H9 (cell line): ENCODE data around the gene PFDN4. TPM values are rescaled to one million over a fixed set of nuclear protein-coding genes. Genes with fewer than 3 reads are reported as not detected.

Experiments
- DNase-seq: peaks from one replicate; pipeline ENCODE4 v3.0.0-alpha.2; 2017
- H2AFZ ChIP-seq: one replicate; pipeline ENCODE4 v1.6.1; 2013; ENCODE audit warnings: mild to moderate bottlenecking, low read length, control low read depth, moderate library complexity
- H2AK5ac ChIP-seq: 2 replicates; pipeline ENCODE4 v1.6.1; 2013; ENCODE audit warnings: low read length, control low read depth, mixed read lengths; ENCODE audit not compliant: insufficient read length
- H2BK120ac ChIP-seq: one replicate; pipeline ENCODE4 v1.6.1; 2013; ENCODE audit warnings: low read depth, mild to moderate bottlenecking, low read length, control low read depth, inconsistent platforms; ENCODE audit not compliant: poor library complexity, severe bottlenecking
- H2BK12ac ChIP-seq: 2 replicates; pipeline ENCODE4 v1.6.1; 2013; ENCODE audit warnings: low read length, control low read depth, mixed read lengths, low read depth; ENCODE audit not compliant: insufficient read length
- H2BK15ac ChIP-seq: 2 replicates; pipeline ENCODE4 v1.6.1; 2013; ENCODE audit warnings: low read depth, low read length, control low read depth
- H2BK20ac ChIP-seq: one replicate; pipeline ENCODE4 v1.6.1; 2013; ENCODE audit warnings: low read depth, mild to moderate bottlenecking, low read length, control low read depth, inconsistent platforms; ENCODE audit not compliant: poor library complexity, severe bottlenecking
- H2BK5ac ChIP-seq: 2 replicates; pipeline ENCODE4 v1.6.1; 2013; ENCODE audit warnings: low read length, control low read depth, mixed read lengths; ENCODE audit not compliant: insufficient read length
- H3K14ac ChIP-seq: 2 replicates; pipeline ENCODE4 v1.6.1; 2013; ENCODE audit warnings: low read length, control low read depth; ENCODE audit not compliant: insufficient read depth
- H3K18ac ChIP-seq: 2 replicates; pipeline ENCODE4 v1.6.1; 2013; ENCODE audit warnings: low read depth, mild to moderate bottlenecking, mixed read lengths, low read length, control low read depth; ENCODE audit not compliant: insufficient read length
- H3K23ac ChIP-seq: 2 replicates; pipeline ENCODE4 v1.6.1; 2013; ENCODE audit warnings: low read length, control low read depth, mixed read lengths, low read depth; ENCODE audit not compliant: insufficient read length
- H3K23me2 ChIP-seq: 2 replicates; pipeline ENCODE4 v1.6.1; 2013; ENCODE audit warnings: low read depth, mild to moderate bottlenecking, mixed read lengths, low read length, control low read depth; ENCODE audit not compliant: insufficient read length, poor library complexity, severe bottlenecking
- H3K27ac ChIP-seq: 2 replicates; pipeline ENCODE4 v1.5.1; 2013; ENCODE audit warnings: low read length, control low read depth, mixed read lengths, low read depth; ENCODE audit not compliant: insufficient read length
- H3K27me3 ChIP-seq: 2 replicates; pipeline ENCODE4 v1.6.1; 2013; ENCODE audit warnings: low read length, control low read depth, inconsistent platforms; ENCODE audit not compliant: insufficient read depth
- H3K4ac ChIP-seq: 2 replicates; pipeline ENCODE4 v1.6.1; 2013; ENCODE audit warnings: low read depth, mild to moderate bottlenecking, control low read depth, inconsistent platforms, low read length, moderate library complexity
- H3K4me1 ChIP-seq: 2 replicates; pipeline ENCODE4 v1.6.1; 2013; ENCODE audit warnings: low read length, control low read depth, inconsistent platforms; ENCODE audit not compliant: insufficient read depth
- H3K4me2 ChIP-seq: 2 replicates; pipeline ENCODE4 v1.6.1; 2013; ENCODE audit warnings: low read length, control low read depth, mixed read lengths; ENCODE audit not compliant: insufficient read length, insufficient read depth
- H3K56ac ChIP-seq: 2 replicates; pipeline ENCODE4 v1.6.1; 2013; ENCODE audit warnings: low read depth, mild to moderate bottlenecking, mixed read lengths, low read length, control low read depth; ENCODE audit not compliant: insufficient read length
- H3K79me1 ChIP-seq: 2 replicates; pipeline ENCODE4 v1.6.1; 2013; ENCODE audit warnings: low read depth, mild to moderate bottlenecking, moderate library complexity, low read length, control low read depth, inconsistent platforms; ENCODE audit not compliant: insufficient read depth, poor library complexity, severe bottlenecking
- H3K79me2 ChIP-seq: 2 replicates; pipeline ENCODE4 v1.6.1; 2013; ENCODE audit warnings: low read length, control low read depth, inconsistent platforms; ENCODE audit not compliant: insufficient read depth
- H3K9ac ChIP-seq: 2 replicates; pipeline ENCODE4 v1.6.1; 2013; ENCODE audit warnings: low read length, control low read depth, mixed read lengths; ENCODE audit not compliant: insufficient read length; ENCODE audit errors: extremely low read depth
- H3K9me3 ChIP-seq: one replicate; pipeline ENCODE4 v1.6.1; 2013; ENCODE audit warnings: low read depth, low read length, inconsistent platforms; ENCODE audit not compliant: control insufficient read depth
- H3T11ph ChIP-seq: one replicate; pipeline ENCODE4 v1.6.1; 2013; ENCODE audit warnings: mild to moderate bottlenecking, low read length, control low read depth, inconsistent platforms
- H4K20me1 ChIP-seq: one replicate; pipeline ENCODE4 v1.6.1; 2013; ENCODE audit not compliant: control insufficient read depth, insufficient read length, insufficient read depth
- H4K5ac ChIP-seq: 2 replicates; pipeline ENCODE4 v1.6.1; 2013; ENCODE audit warnings: low read depth, mild to moderate bottlenecking, mixed read lengths, low read length, control low read depth; ENCODE audit not compliant: insufficient read length
- H4K8ac ChIP-seq: replicated peaks from 2 replicates; pipeline ENCODE4 v1.6.1; 2013; ENCODE audit warnings: low read length, control low read depth, mixed read lengths, low read depth; ENCODE audit not compliant: insufficient read length
- H4K91ac ChIP-seq: 2 replicates; pipeline ENCODE4 v1.6.1; 2013; ENCODE audit warnings: low read depth, mild to moderate bottlenecking, moderate library complexity, mixed read lengths, low read length, control low read depth; ENCODE audit not compliant: insufficient read length
- H3K27ac Mint-ChIP-seq, 3 experiments: 2 replicates in 2 of 3; 3 replicates in 1 of 3; pipeline ENCODE4 v1.8.0; 2020 to 2021; ENCODE audit warnings: mixed read lengths in 3 of 3, mild to moderate bottlenecking in 1 of 3, moderate library complexity in 1 of 3
- H3K27me3 Mint-ChIP-seq: 2 replicates; pipeline ENCODE4 v1.8.0; 2021; ENCODE audit warnings: low read depth, mild to moderate bottlenecking, moderate library complexity, mixed read lengths
- H3K36me3 Mint-ChIP-seq, 3 experiments: 2 replicates in 2 of 3; 3 replicates in 1 of 3; pipeline ENCODE4 v1.8.0; 2020 to 2021; ENCODE audit warnings: low read depth in 3 of 3, mixed read lengths in 3 of 3; ENCODE audit not compliant: insufficient read depth in 1 of 3
- H3K4me1 Mint-ChIP-seq, 2 experiments: 2 replicates each; pipeline ENCODE4 v1.8.0; 2020; ENCODE audit warnings: mixed read lengths in 2 of 2
- H3K4me3 Mint-ChIP-seq, 2 experiments: 2 replicates in 1 of 2; 3 replicates in 1 of 2; pipeline ENCODE4 v1.8.0; 2020 to 2021; ENCODE audit warnings: mild to moderate bottlenecking in 2 of 2, mixed read lengths in 2 of 2, moderate library complexity in 1 of 2
- H3K9me3 Mint-ChIP-seq, 2 experiments: 2 replicates in 1 of 2; 3 replicates in 1 of 2; pipeline ENCODE4 v1.8.0; 2020; ENCODE audit warnings: mild to moderate bottlenecking in 2 of 2, mixed read lengths in 2 of 2, moderate library complexity in 1 of 2
- CTCF ChIP-seq: fragments of 200-600 bp; sonication (generic); conservative IDR thresholded peaks from 3 replicates; pipeline ENCODE4 v1.8.0; 2021; ENCODE audit warnings: antibody characterized with exemption, mild to moderate bottlenecking
- WGBS: extraction: QIAGEN DNeasy Blood & Tissue Kit; methylation state at CpG from one replicate; pipeline ENCODE4 v1.1.7; 2013; ENCODE audit warnings: missing lambda C conversion rate, low lambda C conversion rate, mixed read lengths; ENCODE audit not compliant: insufficient read length; ENCODE audit errors: extremely low coverage; 5-methylcytosine and 5-hydroxymethylcytosine counted together
- total RNA-seq: library from RNA; stranded (reverse); gene quantifications from 2 replicates; pipeline ENCODE4 v1.2.1, GENCODE V29; 2021

Gene PFDN4
- total RNA-seq, 1 experiment from 2014 or later: 73.6 TPM

GRCh38 chr20:54217762-54218161 lies 9.9 kb downstream of the PFDN4 start:
- Histone ChIP-seq H3K23ac (no peak overlapping the region), H3K18ac (no peak overlapping the region), H3K27ac (no peak overlapping the region), H3K14ac (no peak overlapping the region), H2BK5ac (no peak overlapping the region), H3T11ph (no peak overlapping the region), H2BK12ac (no peak overlapping the region), H4K20me1 (no peaks in the 10 kb centered on the region), H2BK15ac (no peak overlapping the region), H2AK5ac (no peak overlapping the region), H3K4me1 (peaks cover 5% of the 10 kb centered on the region; the same call in 1 of the 2 replicates), H3K79me2 (peaks cover 4% of the 10 kb centered on the region; the same call in 1 of the 2 replicates), H3K56ac (no peak overlapping the region), H4K5ac (no peak overlapping the region), H3K27me3 (no peaks in the 10 kb centered on the region), H2AFZ (no peak overlapping the region), H3K9me3 (no peaks in the 10 kb centered on the region), H3K9ac (no peak overlapping the region), H3K4ac (no peak overlapping the region), H3K79me1 (peaks cover 3% of the 10 kb centered on the region), H3K4me2 (no peak overlapping the region), H4K91ac (no peak overlapping the region), H2BK120ac (no peak overlapping the region), H4K8ac (no peak overlapping the region), H3K23me2 (no peaks in the 10 kb centered on the region), H2BK20ac (no peak overlapping the region)
- TF ChIP-seq CTCF: no peak
- Mint-ChIP-seq H3K36me3 (peaks cover 20 to 48% (median 38%) of the 10 kb centered on the region in 3 experiments; a peak in 6 of 7 replicates), H3K4me1 (peaks cover 22 to 27% of the 10 kb centered on the region in 2 experiments), H3K4me3 (no peak overlapping the region), H3K27me3 (no peaks in the 10 kb centered on the region), H3K27ac (peak overlapping the region in 1 of 3 experiments; percentile 67; a peak in 1 of 7 replicates), H3K9me3 (no peaks in the 10 kb centered on the region)
- WGBS: no CpG with 5 or more reads among the region's 7 CpGs
- DNase-seq: no peak
